OCI-M2 (cell line): ENCODE measurements around the gene DEAF1.
"Not testable (repeated sequence)": the region's sequence is repeated elsewhere in the genome, so short reads cannot be mapped to it uniquely, and the experiment has no call there.

ENCODE experiments used
- DNase-seq: peaks from one replicate; lab custom pipeline; 2025; ENCODE audit not compliant: unreplicated experiment; lab: John Stamatoyannopoulos, UW

DEAF1 gene

GRCh38 chr11:680970-681369 lies 14.1 kb downstream of the DEAF1 start:
- DNase-seq = no peak

GRCh38 chr11:680476-680875 lies 14.5 kb downstream of the DEAF1 start:
- no peak for DNase-seq

DNA sequence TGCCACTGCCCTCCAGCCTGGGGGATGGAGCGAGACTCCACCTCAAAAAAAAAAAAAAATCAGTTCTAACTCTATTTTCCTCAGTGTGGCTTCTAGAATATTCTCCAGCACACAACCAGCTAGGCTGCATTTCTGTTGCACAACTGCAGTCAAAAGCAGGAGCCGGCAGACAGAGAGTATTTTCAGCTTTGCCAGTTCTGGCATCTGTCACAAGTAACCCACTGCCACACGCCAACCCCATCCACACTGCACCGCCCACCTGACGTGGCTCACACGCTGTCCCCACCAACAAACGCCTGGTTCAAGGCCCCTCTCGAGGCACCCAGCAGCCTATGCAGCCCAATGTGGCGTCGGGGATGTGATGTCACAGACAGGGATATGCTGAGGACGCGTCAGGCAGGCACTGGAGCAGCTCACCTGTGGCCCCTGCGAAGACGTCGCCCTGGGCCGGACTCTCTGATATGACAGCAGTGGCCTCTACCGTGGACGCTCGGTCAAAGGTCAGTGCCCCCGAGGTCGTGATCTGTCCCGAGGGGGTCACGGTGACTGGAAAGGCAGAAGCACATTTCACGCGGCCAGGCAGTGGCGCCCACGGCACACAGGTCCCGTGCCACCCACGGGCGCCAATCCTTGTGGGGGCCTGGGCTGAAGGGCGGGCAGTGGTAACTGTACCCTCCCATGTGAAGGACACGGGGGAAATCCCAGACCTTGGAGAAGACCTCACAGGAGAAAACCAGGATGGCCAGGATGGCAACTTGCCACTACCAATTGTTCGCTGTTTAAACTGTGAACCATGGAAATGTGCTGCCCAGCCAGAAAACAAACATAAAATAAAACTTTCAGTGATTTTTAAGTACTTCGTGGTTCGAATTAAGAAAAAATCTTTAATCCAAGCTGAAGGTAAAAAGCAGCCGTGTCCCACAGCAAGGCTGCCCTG lies 15.5 kb downstream of the DEAF1 start:
- no peak for DNase-seq

DNA sequence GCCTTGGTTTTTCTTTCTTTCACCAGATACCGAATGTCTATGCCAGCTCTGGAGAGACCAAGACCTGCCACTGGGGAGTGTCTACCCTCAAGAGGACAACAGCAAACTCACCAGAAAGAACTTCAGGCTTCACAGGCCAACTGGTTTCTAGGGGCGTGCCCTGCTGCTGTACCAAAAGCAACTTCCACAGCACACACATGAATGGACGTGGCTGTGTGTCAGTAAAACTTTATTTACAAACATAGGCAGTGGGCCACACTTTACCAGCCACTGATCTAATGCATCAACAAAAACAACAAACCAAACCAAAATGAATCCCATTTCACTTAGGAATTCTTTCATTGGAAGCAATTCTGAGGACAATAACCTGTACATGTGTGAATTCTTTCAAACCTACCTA lies 16.7 kb downstream of the DEAF1 start:
- DNase-seq = no peak

DNA sequence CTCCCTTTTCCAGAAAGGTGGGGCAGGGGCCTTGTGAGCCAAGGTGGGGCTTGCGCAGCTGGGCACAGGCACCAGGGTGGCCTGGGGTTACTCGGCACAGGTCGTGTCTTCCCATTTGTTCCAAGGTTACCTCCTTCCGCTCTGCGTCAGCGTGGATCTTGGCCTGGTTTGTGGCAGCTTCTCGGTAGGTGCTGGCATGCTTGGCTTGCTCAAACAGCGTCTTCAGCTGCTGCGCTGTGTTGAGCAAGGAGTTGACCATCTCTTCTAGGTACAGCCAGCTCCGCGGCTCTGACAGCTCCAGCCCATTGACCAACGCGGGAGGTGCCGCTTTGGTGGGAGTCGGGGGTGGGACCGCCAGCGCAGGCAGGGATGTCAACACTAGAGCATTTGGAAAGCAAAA lies 20.6 kb downstream of the DEAF1 start:
- DNase-seq = no peak

DNA sequence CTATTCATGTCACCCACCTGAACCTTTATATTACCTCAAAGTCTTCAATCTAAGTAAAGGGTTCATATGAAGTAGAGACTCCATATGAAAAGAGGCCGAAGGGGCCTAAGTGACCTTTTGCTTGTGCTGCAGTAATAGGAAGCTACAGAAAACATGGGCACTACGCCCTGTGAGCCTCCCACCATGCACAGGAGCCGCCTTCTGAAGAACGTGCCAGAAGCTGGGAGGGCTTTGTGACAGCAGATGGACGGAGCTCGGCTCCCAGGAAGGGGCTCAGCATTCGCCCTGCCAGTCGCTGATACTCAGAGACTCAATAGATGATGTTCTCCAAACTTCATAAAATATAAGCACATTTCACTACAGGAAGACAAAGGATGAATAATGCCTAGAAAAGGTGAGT lies 21.2 kb downstream of the DEAF1 start:
- no peak for DNase-seq

- DNase-seq = no peak
These were observed 29.2 kb downstream of the DEAF1 start for GRCh38 chr11:665704-666281.

GRCh38 chr11:665062-665703 lies 29.8 kb downstream of the DEAF1 start:
- DNase-seq = no peak

DNA sequence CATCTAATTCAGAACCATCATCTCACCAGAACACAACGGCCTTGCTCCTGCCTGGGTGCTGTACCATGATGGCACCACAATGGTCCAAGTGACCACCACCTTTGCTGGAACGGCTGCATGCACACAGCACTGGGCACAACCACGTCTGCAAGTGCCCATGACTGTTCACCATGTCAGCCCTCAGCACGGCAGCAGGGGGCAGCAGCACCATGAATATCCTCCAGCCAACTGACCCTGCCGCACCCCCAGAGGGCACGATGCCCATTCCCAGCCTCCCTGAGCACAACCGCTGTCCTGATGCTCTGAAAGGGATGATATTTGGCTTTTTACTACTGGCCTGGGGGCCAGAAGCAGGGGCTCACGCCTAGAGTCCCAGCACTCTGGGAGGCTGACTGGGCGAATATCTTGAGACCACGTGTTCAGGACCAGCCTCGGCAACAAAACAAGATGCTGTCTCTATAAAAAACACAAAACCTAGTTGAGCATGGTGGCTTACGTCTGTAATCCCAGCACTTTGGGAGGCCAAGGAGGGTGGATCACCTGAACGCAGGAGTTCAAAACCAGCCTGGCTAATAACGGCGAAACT lies 32.2 kb downstream of the DEAF1 start:
- DNase-seq = no peak

- DNase-seq = no peak
These were observed 34.2 kb downstream of the DEAF1 start for GRCh38 chr11:660681-661444.

DNA sequence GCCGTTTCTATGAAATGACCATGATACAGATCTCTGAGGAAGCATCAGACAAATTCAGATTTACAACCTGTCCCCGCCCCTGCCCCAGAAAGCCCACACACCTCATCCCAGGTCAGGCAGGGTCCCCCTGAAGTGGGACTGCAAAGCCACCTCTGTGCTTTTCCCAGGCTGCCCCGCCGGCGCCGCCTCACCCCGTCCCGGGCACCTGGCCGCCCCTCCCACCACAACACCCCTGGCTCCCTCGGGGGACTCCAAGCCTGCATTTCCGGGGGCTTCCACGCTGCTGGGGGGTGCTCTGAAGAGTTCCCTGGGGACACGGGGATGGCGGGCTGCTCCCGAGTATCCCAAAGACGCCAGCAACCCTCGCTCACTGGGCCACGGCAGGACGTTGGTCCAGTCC lies 34.7 kb downstream of the DEAF1 start:
- no peak for DNase-seq

DNA sequence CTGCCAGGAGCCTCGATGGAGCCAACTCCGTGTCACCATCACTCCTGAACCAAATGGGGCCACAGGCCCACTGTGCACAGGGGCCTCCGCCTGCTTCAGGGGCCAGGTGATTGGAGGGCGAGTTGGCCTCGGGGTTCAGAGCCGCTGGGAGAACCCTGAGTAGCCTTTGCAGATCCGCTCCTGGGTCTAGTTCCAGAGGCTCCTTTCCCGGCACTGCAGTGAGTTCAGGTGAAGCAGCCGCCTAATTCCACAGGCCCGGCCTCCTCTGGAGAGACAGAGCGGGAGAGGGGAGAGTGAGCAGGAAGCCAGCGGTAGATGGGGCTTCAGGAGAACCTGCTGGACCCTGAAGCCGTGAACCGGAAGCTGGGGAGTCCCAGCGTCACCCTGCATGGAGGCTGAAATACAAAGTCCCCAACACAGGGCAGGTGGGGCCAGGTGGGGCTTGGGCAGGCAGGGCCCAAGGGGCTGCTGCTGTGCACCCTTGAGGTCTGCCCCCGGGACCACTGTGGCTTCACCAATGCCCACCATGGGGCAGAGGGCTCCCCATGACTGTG lies 35.4 kb downstream of the DEAF1 start:
- no peak for DNase-seq

GRCh38 chr11:657691-658126 lies 37.3 kb downstream of the DEAF1 start:
- no peak for DNase-seq

DNA sequence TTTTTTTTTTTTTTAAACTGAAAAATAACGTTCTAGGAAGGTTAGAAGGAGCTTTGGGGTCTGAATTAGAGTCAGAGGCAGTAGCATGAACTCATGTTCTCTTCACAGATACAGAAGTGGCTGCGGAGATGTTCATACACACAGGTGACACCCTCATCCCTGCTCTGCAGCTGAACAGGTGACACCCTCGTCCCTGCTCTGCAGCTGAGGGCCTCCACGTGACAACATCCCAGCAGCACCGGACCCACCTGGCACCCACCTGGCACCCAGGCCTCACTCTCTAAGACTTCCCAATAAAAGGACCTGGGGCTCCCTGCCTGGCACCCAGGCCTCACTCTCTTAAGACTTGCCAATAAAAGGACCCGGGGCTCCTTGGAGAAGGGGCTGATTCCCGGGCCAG lies 38.2 kb downstream of the DEAF1 start:
- no peak for DNase-seq

GRCh38 chr11:656426-656825 lies 38.6 kb downstream of the DEAF1 start:
- DNase-seq = no peak

- DNase-seq = no peak
These were observed 39.8 kb downstream of the DEAF1 start for GRCh38 chr11:655036-655726.

DNA sequence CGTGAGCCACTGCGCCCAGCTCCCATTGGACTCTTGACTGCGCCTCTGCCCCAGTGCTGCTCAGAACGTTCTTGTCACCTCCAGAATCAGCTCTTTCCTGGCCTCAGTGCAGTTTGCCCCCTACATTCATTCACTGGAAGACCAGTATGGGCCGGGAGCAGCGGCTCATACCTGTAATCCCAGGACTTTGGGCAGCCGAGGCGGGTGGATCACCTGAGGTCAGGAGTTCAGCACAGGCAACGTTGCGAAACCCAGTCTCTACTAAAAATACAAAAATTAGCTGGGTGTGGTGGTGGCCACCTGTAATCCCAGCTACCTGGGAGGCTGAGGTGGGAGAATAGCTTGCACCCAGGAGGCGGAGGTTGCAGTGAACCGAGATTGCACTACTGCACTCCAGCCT lies 40.6 kb downstream of the DEAF1 start:
- not testable (repeated sequence) for DNase-seq

DNA sequence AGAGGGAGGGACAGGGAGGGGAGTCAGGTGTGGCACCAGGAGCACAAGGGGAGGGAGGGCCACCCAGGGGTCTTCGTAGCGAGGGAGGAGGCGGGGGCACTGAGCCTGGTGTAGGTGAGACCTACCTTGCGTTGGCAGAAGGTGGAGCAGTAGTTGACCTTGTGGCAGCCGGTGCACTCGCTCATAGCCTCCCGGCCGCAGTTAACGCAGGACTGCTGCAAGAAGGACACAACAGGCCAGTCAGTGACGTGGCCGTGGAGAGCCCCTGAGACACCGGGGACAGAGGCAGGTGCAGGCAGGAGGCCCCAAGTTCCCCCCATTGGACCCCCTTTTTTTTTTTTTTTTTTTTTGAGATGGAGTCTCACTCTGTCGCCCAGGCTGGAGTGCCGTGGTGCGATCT lies 41.2 kb downstream of the DEAF1 start:
- no peak for DNase-seq

DNA sequence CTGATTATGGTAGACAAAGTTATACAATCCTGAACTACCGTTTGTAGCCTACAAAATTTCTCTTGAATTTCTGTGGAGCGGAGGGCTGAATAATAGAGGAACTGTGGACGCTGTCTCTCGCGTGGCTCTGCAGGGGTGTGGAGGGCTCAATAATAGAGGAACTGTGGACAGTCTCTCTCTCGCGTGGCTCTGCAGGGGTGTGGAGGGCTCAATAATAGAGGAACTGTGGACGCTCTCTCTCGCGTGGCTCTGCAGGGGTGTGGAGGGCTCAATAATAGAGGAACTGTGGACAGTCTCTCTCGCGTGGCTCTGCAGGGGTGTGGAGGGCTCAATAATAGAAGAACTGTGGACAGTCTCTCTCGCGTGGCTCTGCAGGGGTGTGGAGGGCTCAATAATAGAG lies 41.9 kb downstream of the DEAF1 start:
- DNase-seq = not testable (repeated sequence)

- DNase-seq = no peak
These were observed 44.5 kb downstream of the DEAF1 start for GRCh38 chr11:650482-650881.
